Right renal pelvis (tissue), 4 donors: ENCODE results near the gene SUFU. TPM values are rescaled to one million over a fixed set of nuclear protein-coding genes. Genes with fewer than 3 reads are reported as not detected.
A peak's percentile ranks its signal among the peaks of the same experiment; 100 is the strongest.
"Not testable (repeated sequence)": the region's sequence is repeated elsewhere in the genome, so short reads cannot be mapped to it uniquely, and the experiment has no call there.

ENCODE experiments used
- DNase-seq, 4 donors: peaks; one replicate each; pipeline ENCODE4 v3.0.0-alpha.2; 2013; ENCODE audit warnings: low read depth in 4 of 4, low spot score in 3 of 4, missing footprints in 1 of 4
- polyA plus RNA-seq, 4 donors: library from polyadenylated mRNA; unstranded; fragments of 120-200 nt; gene quantifications; one replicate each; pipeline ENCODE4 v1.2.1, GENCODE V29; 2013; ENCODE audit not compliant: insufficient read length in 4 of 4

The SUFU gene
- polyA plus RNA-seq, 4 donors, result 26.4 to 32.0 (median 30.3) TPM

DNA sequence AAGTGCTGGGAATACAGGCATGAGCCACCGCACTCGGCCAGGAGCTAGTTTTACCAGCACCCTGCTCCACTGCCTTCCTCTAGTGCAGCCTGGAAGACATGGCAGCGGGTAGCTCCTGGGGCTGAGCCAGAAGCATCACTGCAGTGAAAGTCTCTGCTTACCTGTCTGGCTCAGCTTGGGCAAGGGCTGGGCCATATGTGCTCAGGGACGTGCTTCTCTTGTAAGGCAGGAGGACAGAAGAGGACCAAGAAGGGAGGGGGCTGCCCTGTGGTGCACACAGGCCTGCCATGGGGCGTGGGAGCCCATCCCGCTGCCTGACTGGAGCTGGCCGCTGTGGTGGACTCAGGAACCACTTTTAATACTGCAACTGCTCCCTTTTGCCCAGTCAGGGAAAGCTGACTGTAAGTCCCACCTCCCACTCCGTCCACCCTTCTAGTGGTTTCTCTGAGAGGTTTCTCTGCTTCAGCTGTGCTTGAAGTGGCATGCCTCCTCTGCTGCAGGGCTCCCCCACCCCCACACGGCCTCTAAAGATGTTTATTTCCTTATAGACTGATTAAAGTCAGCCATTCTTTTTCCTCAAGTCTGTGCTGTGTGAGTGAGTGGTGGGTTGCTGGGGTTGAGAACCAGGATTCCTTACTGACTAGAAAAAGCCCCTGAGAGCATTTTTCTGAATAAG is 27.2 kb upstream of the SUFU start:
- no peak for DNase-seq

DNA sequence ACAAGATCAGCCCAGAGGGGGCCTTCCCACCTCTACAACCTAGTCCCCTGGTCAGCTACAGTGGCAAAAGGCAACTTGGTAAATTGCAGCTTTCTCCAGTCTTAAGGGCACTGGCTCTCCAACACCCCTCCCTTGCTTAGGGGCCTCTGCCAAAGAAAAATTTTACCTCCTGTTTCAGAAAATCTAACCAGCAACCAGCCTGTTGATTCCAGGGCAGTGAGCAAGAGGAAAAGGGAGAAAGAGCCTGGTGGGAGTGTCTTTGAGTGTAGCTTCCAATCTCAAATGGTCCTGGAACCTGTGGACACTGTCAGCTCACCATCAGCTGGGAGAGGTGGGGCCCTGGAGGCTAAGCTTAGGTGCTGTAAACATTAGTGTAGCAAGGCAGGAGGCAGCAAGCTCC is 24.1 kb upstream of the SUFU start:
- DNase-seq, result no peak

- DNase-seq, result no peak
These were observed 23.4 kb upstream of the SUFU start for GRCh38 chr10:102480396-102480795.

- no peak for DNase-seq
These were observed 19.8 kb upstream of the SUFU start for GRCh38 chr10:102484021-102484420.

GRCh38 chr10:102485093-102485784 is 18.5 kb upstream of the SUFU start:
- no peak for DNase-seq

DNA sequence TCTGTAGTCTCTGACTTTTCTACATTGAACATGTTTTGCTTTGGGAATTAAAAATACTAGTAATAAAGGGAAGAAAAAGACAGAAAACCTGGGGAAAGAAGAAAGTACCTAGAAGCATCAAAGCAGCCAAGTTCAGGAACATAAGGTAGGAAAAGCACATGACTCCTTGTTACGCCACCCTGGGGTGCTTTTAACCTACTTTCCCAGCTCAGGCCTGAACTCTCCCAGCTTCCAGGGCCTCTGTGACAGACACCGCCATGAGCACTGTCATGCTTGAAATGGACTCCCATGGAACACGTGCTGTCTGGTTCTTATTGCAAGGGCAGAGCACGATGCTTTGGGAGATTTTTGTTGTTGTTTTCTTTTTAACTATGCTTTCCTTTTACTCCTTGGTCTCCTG is 12.6 kb upstream of the SUFU start:
- DNase-seq, result no peak

GRCh38 chr10:102492344-102492939 is 11.3 kb upstream of the SUFU start:
- DNase-seq, result no peak

DNA sequence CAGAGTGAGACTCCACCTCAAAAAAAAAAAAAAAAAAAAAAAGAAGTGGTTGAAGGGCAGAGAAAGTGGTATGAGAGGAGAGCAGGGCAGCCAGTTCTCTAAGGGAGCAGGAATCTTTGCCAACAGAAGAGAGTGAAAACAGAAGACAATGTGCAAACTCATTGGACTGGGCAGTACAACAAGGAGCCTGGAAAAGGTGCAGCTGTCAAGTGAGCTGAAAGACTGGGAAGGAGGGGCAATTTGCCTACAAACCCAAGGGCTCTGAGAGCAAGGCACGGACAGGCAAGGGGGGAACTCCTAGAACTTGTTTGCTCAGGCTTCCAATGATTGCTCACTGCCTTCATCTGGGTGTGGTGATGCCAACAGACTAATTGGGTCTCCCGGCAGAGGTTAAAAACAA is 10.8 kb upstream of the SUFU start:
- DNase-seq, result no peak

- no peak for DNase-seq
These were observed 10.0 kb upstream of the SUFU start for GRCh38 chr10:102493771-102494170.

- no peak for DNase-seq
These were observed 6.2 kb upstream of the SUFU start for GRCh38 chr10:102497545-102497944.

- no peak for DNase-seq
These were observed 4.4 kb upstream of the SUFU start for GRCh38 chr10:102499356-102499755.

DNA sequence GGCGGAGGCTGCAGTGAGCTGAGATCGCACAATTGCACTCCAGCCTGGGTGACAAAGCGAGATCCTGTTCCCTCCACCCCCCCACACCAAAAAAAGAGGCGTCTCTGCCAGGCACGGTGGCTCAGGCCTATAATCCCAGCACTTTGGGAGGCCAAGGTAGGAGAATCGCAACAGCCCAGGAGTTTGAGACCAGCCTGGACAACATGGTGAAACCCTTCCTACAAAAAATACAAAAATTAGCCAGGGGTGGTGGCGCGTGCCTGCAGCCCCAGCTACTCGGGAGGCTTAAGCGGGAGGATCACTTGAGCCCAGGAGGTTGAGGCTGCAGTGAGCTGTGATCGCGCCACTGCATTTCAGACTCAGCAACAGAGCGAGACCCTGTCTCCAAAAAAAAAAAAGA is 3.1 kb upstream of the SUFU start:
- DNase-seq, result not testable (repeated sequence)

GRCh38 chr10:102501201-102502028 is 2.4 kb upstream of the SUFU start:
- DNase-seq, result peak in 1 of 4 donors; percentile 38

GRCh38 chr10:102502029-102502336 is 1.8 kb upstream of the SUFU start:
- peak; percentile 99 for DNase-seq

GRCh38 chr10:102502337-102503151 is 1.2 kb upstream of the SUFU start, which contains the start of gene ACTR1A:
Gene ACTR1A, minus strand, starts transcription at chr10:102502712. Its CDS starts 65 bp downstream, at chr10:102502647.
- DNase-seq, result peak; percentile 96 to 98 (median 98)

DNA sequence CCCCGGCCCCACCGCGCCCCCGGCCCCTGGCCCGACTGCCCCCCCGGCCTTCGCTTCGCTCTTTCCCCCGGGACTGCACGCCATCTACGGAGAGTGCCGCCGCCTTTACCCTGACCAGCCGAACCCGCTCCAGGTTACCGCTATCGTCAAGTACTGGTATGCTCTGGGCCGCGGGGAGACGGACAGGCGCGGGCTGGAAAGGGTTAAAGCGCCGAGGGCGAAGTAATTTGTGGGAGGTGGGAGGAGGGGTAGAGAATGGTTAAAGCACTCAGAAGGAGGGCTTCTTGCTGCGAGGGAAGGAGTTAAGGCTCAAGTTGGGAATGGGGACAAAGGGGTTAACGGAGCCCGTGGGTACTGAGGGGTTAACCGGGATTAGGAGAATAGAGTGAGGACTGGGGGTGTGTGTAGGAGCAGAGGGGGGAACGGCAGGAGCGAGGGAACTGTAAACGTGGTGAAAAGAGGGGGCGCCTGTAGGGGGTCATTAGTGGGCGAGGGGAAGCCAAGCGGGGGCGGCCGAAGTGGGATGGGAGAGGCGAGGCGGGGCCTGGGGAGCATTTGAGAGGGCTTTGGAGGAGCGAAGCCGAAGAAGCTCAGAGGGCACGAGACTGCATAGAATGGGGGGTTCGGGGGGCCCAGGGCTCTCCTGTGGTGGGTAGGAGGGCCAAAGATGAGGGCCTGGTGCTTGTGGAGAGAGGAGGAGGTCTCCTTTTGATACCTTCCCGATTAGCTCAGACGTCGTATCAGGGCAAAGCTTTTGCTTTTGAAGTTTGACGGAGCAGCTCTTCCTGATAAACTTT is 605 bp downstream of the SUFU start:
- peak in 1 of 4 donors; percentile 42 for DNase-seq

DNA sequence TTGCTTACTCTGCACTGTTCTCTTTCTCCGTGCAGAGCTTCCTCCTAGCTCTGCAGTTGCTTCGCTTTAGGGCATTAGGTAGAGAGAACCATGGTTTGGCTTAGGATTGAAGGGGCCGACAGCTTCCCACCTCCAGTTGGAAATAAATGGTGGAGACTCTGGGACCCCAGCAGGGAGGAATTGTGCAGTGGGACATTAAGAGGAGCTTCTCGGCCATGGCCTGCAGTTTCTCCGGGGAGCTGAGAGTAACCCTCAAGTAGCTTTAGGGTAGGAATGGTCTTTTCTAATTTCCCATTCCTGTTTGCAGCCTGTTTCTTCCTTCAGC is 1.2 kb downstream of the SUFU start:
- DNase-seq, result no peak

DNA sequence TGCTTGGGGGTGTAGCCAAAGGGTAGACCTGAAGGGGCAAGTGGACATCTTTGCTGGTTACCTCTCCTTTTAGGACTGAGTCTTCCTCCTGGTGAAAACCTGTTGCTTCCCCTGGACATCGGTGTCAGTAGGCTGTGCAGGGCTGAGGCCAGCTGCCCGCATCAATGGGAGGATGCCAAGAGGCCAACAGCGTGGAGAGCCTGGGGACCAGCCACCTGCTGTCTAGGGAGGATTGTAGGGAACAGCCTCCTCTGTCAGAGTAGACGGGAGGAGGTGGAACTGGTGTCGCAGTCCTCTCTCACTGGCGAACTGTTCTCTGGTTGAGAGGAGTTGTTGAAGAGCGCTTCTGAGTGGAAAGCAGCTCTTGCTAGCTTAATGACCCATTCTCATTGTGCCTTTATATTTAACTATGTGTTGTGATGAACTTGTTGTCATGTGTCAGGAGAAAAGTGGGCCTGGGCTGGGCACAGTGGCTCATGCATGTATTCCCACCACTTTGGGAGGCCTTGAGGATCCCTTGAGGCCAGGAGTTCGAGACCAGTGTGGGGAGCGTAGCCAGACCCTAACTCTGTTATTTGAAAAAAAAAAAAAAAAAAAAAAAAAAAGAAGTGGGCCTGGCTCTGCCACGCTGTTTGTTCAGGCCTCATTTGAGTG is 1.8 kb downstream of the SUFU start:
- DNase-seq, result no peak

DNA sequence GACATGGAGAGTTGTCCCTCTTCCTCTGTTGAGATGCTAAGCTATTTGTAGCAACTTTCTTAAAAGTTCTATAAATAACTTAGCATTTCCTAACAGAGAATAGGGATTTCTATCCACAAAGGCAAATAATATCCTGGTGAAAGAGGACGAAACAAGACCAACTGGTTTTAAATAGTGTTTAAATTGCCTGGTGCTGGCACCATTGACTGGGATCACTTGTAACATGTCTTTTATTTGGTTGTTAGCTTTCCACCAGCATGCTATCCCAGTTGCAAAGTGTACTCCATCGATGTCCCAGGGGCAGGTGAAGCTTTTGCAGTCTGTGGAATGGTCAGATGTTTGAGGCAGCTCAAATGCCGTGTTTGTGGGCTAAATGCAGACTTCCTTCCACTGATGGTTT is 3.7 kb downstream of the SUFU start:
- no peak for DNase-seq
